HUDEP-2 (cell line): ENCODE measurements around the gene SLC30A7.
A peak's percentile ranks its signal among the peaks of the same experiment; 100 is the strongest.

Experiments
- DNase-seq, 76 experiments: peaks; one replicate each; lab custom pipeline; 2025; ENCODE audit not compliant: unreplicated experiment in 76 of 76; lab: John Stamatoyannopoulos, UW

The SLC30A7 gene

DNA sequence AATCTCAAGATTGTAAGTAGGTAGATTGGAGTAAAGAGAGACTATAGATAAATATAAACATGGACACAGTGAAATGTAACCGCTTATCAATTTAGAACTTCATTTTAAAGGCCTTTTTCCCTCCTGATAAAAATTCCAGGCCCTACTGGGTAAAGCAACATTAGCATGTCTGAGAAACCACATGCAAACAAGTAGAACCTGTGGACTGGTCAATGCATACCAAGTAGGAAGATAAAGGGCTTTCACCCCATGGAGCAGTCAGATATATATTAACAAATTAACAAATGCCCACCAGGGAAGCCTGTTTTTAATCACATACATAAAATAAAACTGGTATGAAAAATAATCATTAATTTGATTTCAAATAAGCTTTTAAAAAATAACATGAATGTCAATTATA is 121.6 kb downstream of the SLC30A7 start:
- no peak for DNase-seq

GRCh38 chr1:101022294-101022693 is 126.4 kb downstream of the SLC30A7 start:
- DNase-seq: no peak

- peak in 18 of 76 experiments; percentile 8 to 60 (median 30) for DNase-seq
These were observed 129.4 kb downstream of the SLC30A7 start for GRCh38 chr1:101025283-101025656.

- peak in 75 of 76 experiments; percentile 7 to 90 (median 79) for DNase-seq
These were observed 130.0 kb downstream of the SLC30A7 start, which contains the start of gene DPH5 for GRCh38 chr1:101025657-101026429. Gene DPH5 (minus strand): TSS chr1:101025784. CDS start chr1:101025443, 341 bp downstream.

- DNase-seq: peak in 1 of 76 experiments; percentile 21
These were observed 130.5 kb downstream of the SLC30A7 start for GRCh38 chr1:101026430-101026788.

DNA sequence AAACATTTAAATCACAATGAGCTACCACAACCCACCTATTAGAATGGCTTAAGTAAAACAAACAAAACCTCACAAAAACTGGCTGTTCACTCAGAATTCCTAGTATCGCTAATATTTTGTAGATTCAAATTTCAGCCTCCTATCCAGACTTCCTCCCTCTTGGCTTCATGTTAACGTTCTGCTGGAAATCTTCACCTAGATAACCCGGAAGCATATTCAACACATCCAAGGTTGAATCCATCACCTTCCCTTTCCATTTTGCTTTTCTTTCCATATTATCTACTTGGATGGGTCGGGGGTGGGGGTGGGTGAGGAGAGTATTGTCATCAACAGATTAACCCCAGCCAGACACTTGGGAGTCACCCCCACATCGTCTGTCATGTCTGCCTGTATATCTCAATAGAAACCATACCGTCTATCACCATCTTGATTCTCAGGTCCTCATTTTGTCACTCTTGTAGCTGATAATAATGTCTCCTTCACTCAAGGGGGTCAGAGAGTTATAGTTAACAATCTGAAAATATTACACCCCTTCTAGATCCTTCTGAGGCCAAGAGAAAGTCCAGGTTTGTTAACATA is 131.4 kb downstream of the SLC30A7 start:
- DNase-seq: no peak

- no peak for DNase-seq
These were observed 132.6 kb downstream of the SLC30A7 start for GRCh38 chr1:101028466-101028865.

DNA sequence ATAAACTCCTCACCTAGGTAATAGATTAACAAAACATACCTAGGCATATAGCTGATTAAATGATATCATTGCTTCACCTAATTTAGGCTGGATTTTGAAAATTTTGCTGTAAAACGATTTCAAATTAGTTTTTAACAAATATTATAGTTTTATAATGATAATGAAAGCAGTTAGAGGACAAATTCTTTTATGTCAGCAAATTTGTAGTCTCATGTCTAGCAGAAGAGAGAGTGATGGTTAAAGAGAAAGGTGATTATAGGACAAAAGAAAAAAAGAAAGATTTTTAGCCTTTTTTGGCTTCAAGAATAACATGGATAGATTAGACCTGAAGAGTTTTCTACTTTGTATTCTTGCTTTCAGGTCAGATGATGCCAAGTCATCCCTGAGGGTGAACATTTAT is 133.3 kb downstream of the SLC30A7 start:
- DNase-seq: no peak

GRCh38 chr1:101030881-101031280 is 135.0 kb downstream of the SLC30A7 start:
- DNase-seq: no peak
